Lower lobe of right lung (tissue), 2 donors: ENCODE measurements around the gene ICA1. TPM values are rescaled to one million over a fixed set of nuclear protein-coding genes. Genes with fewer than 3 reads are reported as not detected.

Experiments
- ATAC-seq, 2 donors: fragments of 200-7000 bp; cut with Tn5 transposase; one replicate each; pipeline ENCODE4 v1.9.1; 2020 to 2022; ENCODE audit warnings: mild to moderate bottlenecking in 2 of 2, moderate library complexity in 2 of 2
- DNase-seq: peaks from one replicate; pipeline ENCODE4 v3.0.0-alpha.2; 2020
- H3K27ac ChIP-seq: fragments of 200-600 bp; one replicate; pipeline ENCODE4 v1.8.0; 2022
- H3K27me3 ChIP-seq: fragments of 200-600 bp; one replicate; pipeline ENCODE4 v1.8.0; 2022; ENCODE audit warnings: low read depth
- H3K36me3 ChIP-seq: fragments of 200-600 bp; one replicate; pipeline ENCODE4 v1.8.0; 2022; ENCODE audit warnings: mild to moderate bottlenecking
- H3K4me1 ChIP-seq: fragments of 200-600 bp; one replicate; pipeline ENCODE4 v1.8.0; 2022
- H3K4me3 ChIP-seq: fragments of 200-600 bp; one replicate; pipeline ENCODE4 v1.8.0; 2022; ENCODE audit warnings: mild to moderate bottlenecking
- H3K9me3 ChIP-seq: fragments of 200-600 bp; one replicate; pipeline ENCODE4 v1.8.0; 2022
- intact Hi-C: fragments of 100-400 bp; cut with DNase I; formaldehyde crosslinking; loops from one replicate; pipeline ENCODE4 v1.11.0; 2022
- total RNA-seq: library from RNA; stranded (reverse); fragmentation: NEBNext Ultra II Directional; extraction: Animal tissue kit (Norgen Biotek cat#: 25700); gene quantifications from one replicate; pipeline ENCODE4 v1.2.1, GENCODE V29; 2021
- TF ChIP-seq, protein P1 (sequence below): fragments of 200-600 bp; IDR thresholded peaks from one replicate; pipeline ENCODE4 v1.8.0; 2022; ENCODE audit warnings: antibody characterized with exemption, mild to moderate bottlenecking
- donor health status: DM: no; HTN: yes; CAD: no; lungs with severe emphysema.

The ICA1 gene
- total RNA-seq, 1 donor from 2014 or later = 19.5 TPM

DNA sequence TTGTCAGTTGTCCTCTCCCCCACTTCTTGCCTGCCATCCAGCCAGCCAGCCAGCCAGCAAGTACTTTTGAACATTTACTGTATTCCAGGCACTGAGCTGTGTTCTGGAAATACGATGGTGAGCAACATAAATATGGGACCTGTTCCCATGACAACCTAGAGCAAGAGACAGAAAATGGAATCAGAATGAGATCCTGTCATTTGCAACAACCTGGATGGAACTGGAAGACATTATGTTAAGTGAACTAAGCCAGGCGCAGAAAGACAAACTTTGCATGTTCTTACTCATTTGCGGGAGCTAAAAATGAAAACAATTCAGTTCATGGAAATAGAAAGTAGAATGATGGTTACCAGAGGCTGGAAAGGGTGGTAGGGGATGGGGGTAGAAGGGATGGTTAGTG lies 140.7 kb downstream of the ICA1 start:
- Histone ChIP-seq H3K27ac (no peak overlapping the region), H3K4me3 (no peak overlapping the region), H3K36me3 (peaks cover 15% of the 10 kb centered on the region), H3K4me1 (peaks cover 16% of the 10 kb centered on the region), H3K9me3 (no peaks in the 10 kb centered on the region), H3K27me3 (no peaks in the 10 kb centered on the region)
- ATAC-seq = no peak
- DNase-seq = no peak
- TF ChIP-seq, protein P1, sequence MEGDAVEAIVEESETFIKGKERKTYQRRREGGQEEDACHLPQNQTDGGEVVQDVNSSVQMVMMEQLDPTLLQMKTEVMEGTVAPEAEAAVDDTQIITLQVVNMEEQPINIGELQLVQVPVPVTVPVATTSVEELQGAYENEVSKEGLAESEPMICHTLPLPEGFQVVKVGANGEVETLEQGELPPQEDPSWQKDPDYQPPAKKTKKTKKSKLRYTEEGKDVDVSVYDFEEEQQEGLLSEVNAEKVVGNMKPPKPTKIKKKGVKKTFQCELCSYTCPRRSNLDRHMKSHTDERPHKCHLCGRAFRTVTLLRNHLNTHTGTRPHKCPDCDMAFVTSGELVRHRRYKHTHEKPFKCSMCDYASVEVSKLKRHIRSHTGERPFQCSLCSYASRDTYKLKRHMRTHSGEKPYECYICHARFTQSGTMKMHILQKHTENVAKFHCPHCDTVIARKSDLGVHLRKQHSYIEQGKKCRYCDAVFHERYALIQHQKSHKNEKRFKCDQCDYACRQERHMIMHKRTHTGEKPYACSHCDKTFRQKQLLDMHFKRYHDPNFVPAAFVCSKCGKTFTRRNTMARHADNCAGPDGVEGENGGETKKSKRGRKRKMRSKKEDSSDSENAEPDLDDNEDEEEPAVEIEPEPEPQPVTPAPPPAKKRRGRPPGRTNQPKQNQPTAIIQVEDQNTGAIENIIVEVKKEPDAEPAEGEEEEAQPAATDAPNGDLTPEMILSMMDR = no peak
- intact Hi-C loops = no loop called here

DNA sequence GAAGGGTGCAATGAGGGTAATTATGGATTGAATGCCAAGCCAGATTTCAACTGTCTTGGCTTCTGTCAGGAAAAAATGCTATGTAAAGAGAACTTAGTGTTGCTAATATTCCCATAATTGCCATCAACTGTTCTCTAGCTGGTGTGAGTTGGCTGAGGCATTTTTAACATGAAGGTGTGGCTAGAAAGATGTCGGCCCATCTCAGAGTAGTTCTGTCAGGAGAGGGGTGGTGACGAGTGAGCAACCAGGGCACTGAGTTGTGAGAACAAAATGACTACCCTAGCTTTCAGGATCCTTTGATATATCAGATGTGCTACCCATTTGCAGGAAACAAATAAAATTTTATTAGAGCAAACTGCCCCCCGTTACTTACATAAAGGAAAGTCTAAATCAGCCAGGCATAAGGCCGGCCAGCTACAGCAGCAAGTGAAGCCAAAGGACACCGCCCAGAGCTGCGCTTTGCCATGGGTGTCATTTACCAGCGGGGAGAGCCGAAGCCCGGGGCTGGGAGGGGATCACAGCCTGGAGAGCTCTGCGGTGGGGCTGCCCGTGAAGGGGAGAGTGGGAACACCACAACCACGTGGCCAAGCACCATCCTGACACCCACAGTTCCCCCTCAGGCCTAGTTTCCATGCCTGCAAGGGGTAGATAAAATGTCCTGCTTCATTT lies 141.4 kb downstream of the ICA1 start:
- ATAC-seq (no peak), DNase-seq (no peak)
- Histone ChIP-seq H3K27me3 (no peaks in the 10 kb centered on the region), H3K9me3 (no peaks in the 10 kb centered on the region), H3K27ac (no peak overlapping the region), H3K36me3 (peaks cover 13% of the 10 kb centered on the region), H3K4me1 (peaks cover 9% of the 10 kb centered on the region), H3K4me3 (no peak overlapping the region)
- TF ChIP-seq, protein P1 = no peak
- intact Hi-C loops = no loop called here

DNA sequence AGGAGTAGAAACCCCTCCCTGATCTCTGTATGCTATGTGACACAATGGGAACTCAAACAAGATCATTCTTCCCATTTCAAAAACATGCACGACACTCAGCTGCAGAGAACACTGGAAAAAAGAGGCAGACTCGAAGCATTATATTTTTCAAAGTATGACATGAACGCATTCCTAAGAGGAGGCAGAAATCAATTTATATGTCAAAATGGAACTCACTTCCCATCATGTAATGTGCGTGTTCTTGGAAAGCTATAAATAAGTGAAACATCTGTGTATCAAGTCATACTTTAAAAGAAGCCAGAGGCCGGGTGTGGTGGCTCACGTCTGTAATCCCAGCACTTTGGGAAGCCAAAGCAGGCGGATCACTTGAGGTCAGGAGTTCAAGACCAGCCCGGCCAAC lies 142.7 kb downstream of the ICA1 start:
- ATAC-seq (no peak), DNase-seq (no peak)
- no peaks in the 10 kb centered on the region for H3K9me3 ChIP-seq
- no peak overlapping the region for H3K27ac ChIP-seq
- H3K4me3 ChIP-seq = no peak overlapping the region
- intact Hi-C loops = no loop called here
- H3K36me3 ChIP-seq = peaks cover 11% of the 10 kb centered on the region
- no peaks in the 10 kb centered on the region for H3K4me1 ChIP-seq
- H3K27me3 ChIP-seq = no peaks in the 10 kb centered on the region
- TF ChIP-seq, protein P1 = no peak

- intact Hi-C loops = no loop called here
Measured at GRCh38 chr7:8117195-8117594, 144.8 kb downstream of the ICA1 start.

GRCh38 chr7:8115547-8116402 lies 146.2 kb downstream of the ICA1 start:
- Histone ChIP-seq H3K27ac (no peak overlapping the region), H3K9me3 (no peaks in the 10 kb centered on the region), H3K27me3 (no peaks in the 10 kb centered on the region), H3K4me1 (no peaks in the 10 kb centered on the region), H3K4me3 (no peak overlapping the region), H3K36me3 (peaks cover 2% of the 10 kb centered on the region)
- TF ChIP-seq, protein P1 = no peak
- ATAC-seq (no peak), DNase-seq (no peak)
- intact Hi-C loops = no loop called here

More at GRCh38 chr7:8117195-8117594, 144.8 kb downstream of the ICA1 start:
- Histone ChIP-seq H3K36me3 (peaks cover 5% of the 10 kb centered on the region), H3K27me3 (no peaks in the 10 kb centered on the region), H3K4me3 (no peak overlapping the region), H3K27ac (no peak overlapping the region), H3K9me3 (no peaks in the 10 kb centered on the region), H3K4me1 (no peaks in the 10 kb centered on the region)
- ATAC-seq = no peak
- TF ChIP-seq, protein P1 = no peak
- no peak for DNase-seq
